Testis (tissue), 2 donors: ENCODE data around the gene TMEM225.

Experiments used
- POLR2A ChIP-seq: fragments of 450-650 bp; IDR thresholded peaks from one replicate; pipeline ENCODE4 v1.6.1; 2017; ENCODE audit warnings: antibody characterized with exemption, mild to moderate bottlenecking, moderate library complexity
- TF ChIP-seq, protein P1 (sequence below), 3 experiments: fragments of 450-650 bp in 2 of 3; fragments of 200-600 bp in 1 of 3; sonication (generic) in 1 of 3; IDR thresholded peaks; one replicate each; pipeline ENCODE4 v1.5.1; 2016 to 2019; ENCODE audit warnings: antibody characterized with exemption in 3 of 3, mild to moderate bottlenecking in 2 of 3, moderate library complexity in 1 of 3

DNA sequence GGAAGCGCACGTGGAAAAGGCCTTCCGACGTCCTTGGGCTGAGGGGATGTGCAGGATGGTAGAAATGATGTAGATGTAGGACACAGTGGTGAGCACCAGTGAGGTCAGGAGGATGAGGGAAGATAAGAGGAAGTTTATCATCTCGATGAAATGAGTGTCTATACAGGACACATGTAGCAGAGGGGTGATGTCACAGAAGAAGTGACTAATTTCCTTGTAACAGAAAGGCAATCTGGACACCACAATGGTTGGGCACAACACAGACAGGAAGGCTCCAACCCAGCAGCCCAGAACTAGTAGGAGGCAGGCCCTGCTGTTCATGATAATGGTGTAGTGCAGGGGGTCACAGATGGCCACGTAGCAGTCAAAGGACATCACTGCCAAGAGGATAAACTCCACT is 44.3 kb downstream of the TMEM225 start:
- TF ChIP-seq, protein P1, sequence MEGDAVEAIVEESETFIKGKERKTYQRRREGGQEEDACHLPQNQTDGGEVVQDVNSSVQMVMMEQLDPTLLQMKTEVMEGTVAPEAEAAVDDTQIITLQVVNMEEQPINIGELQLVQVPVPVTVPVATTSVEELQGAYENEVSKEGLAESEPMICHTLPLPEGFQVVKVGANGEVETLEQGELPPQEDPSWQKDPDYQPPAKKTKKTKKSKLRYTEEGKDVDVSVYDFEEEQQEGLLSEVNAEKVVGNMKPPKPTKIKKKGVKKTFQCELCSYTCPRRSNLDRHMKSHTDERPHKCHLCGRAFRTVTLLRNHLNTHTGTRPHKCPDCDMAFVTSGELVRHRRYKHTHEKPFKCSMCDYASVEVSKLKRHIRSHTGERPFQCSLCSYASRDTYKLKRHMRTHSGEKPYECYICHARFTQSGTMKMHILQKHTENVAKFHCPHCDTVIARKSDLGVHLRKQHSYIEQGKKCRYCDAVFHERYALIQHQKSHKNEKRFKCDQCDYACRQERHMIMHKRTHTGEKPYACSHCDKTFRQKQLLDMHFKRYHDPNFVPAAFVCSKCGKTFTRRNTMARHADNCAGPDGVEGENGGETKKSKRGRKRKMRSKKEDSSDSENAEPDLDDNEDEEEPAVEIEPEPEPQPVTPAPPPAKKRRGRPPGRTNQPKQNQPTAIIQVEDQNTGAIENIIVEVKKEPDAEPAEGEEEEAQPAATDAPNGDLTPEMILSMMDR (IDR thresholded peaks at IDR 0.05): no peak
- no peak for TF ChIP-seq POLR2A
